ENCODE measurements around the gene GNAI3. TPM values are rescaled to one million over a fixed set of nuclear protein-coding genes. Genes with fewer than 3 reads are reported as not detected.

The GNAI3 gene
- total RNA-seq, 1 experiment from 2014 or later: 12.8 TPM

GRCh38 chr1:109615879-109616278 is 67.5 kb downstream of the GNAI3 start:
- BruUV-seq (replicated peaks): no TSS peak
- H3K9me3 ChIP-seq (ENCODE audit: low read depth, low read length, poor library complexity, severe bottlenecking): no peaks in the 10 kb centered on the region
- ChIA-PET POLR2A (ENCODE audit: low non-redundant PET) (interaction anchor here (0.7 kb wide), 1 partner anchor 68 kb away, joined by 3 read pairs; no protein-coding TSS in a partner anchor), CTCF (interaction anchor here (0.6 kb wide), 1 partner anchor 189 kb away, joined by 4 read pairs; no protein-coding TSS in a partner anchor)
- TF ChIP-seq EZH2 (IDR thresholded peaks at IDR 0.05; ENCODE audit: borderline replicate concordance, low read depth, low read length, poor library complexity, severe bottlenecking) (no peak), CTCF (conservative IDR thresholded peaks at IDR 0.05; ENCODE audit: low read depth, low read length) (no peak)
- H3K27ac ChIP-seq (ENCODE audit: low read depth, low read length, poor library complexity, severe bottlenecking): no peak overlapping the region
- intact Hi-C loops (cut with micrococcal nuclease; ENCODE audit: unreplicated experiment): no loop called here
- no peak overlapping the region for H3K4me3 ChIP-seq (ENCODE audit: low read depth, low read length, poor library complexity, severe bottlenecking)
- H3K27me3 ChIP-seq (replicated peaks; ENCODE audit: insufficient read depth, low read depth, low read length, poor library complexity): no peaks in the 10 kb centered on the region
- no peaks in the 10 kb centered on the region for H3K36me3 ChIP-seq (ENCODE audit: insufficient read depth, low read length, poor library complexity, severe bottlenecking)
- peaks cover 19% of the 10 kb centered on the region for H3K4me1 ChIP-seq (ENCODE audit: insufficient read depth, low read length, poor library complexity, severe bottlenecking)
- DNase-seq (ENCODE audit: low spot score): no peak

- H3K27me3 ChIP-seq (replicated peaks; ENCODE audit: insufficient read depth, low read depth, low read length, poor library complexity): no peaks in the 10 kb centered on the region
- intact Hi-C loops (cut with micrococcal nuclease; ENCODE audit: unreplicated experiment): no loop called here
- ChIA-PET POLR2A (ENCODE audit: low non-redundant PET) (no interaction called here), CTCF (interaction anchor here (1.0 to 1.1 kb wide), 2 partner anchors 14 to 71 kb away, joined by 3 to 5 read pairs; no protein-coding TSS in a partner anchor)
- H3K9me3 ChIP-seq (ENCODE audit: low read depth, low read length, poor library complexity, severe bottlenecking): no peaks in the 10 kb centered on the region
- no peaks in the 10 kb centered on the region for H3K36me3 ChIP-seq (ENCODE audit: insufficient read depth, low read length, poor library complexity, severe bottlenecking)
- no TSS peak for BruUV-seq (replicated peaks)
- no peak overlapping the region for H3K4me3 ChIP-seq (ENCODE audit: low read depth, low read length, poor library complexity, severe bottlenecking)
- H3K4me1 ChIP-seq (ENCODE audit: insufficient read depth, low read length, poor library complexity, severe bottlenecking): peaks cover 19% of the 10 kb centered on the region
- TF ChIP-seq EZH2 (IDR thresholded peaks at IDR 0.05; ENCODE audit: borderline replicate concordance, low read depth, low read length, poor library complexity, severe bottlenecking) (no peak), CTCF (conservative IDR thresholded peaks at IDR 0.05; ENCODE audit: low read depth, low read length) (no peak)
- H3K27ac ChIP-seq (ENCODE audit: low read depth, low read length, poor library complexity, severe bottlenecking): no peak overlapping the region
- DNase-seq (ENCODE audit: low spot score): no peak
Measured at GRCh38 chr1:109616391-109616790, 68.0 kb downstream of the GNAI3 start.

- intact Hi-C loops (cut with micrococcal nuclease; ENCODE audit: unreplicated experiment): no loop called here
- Histone ChIP-seq H3K9me3 (ENCODE audit: low read depth, low read length, poor library complexity, severe bottlenecking) (no peaks in the 10 kb centered on the region), H3K27me3 (replicated peaks; ENCODE audit: insufficient read depth, low read depth, low read length, poor library complexity) (no peaks in the 10 kb centered on the region), H3K4me3 (ENCODE audit: low read depth, low read length, poor library complexity, severe bottlenecking) (no peak overlapping the region), H3K36me3 (ENCODE audit: insufficient read depth, low read length, poor library complexity, severe bottlenecking) (no peaks in the 10 kb centered on the region), H3K4me1 (ENCODE audit: insufficient read depth, low read length, poor library complexity, severe bottlenecking) (peaks cover 29% of the 10 kb centered on the region), H3K27ac (ENCODE audit: low read depth, low read length, poor library complexity, severe bottlenecking) (no peak overlapping the region)
- ChIA-PET POLR2A (ENCODE audit: low non-redundant PET) (interaction anchor here (0.5 kb wide), 1 partner anchor 13 kb away, joined by 7 read pairs; no protein-coding TSS in a partner anchor), CTCF (interaction anchor here (1.0 to 1.1 kb wide), 2 partner anchors 13 to 72 kb away, joined by 3 to 5 read pairs; no protein-coding TSS in a partner anchor)
- peak; percentile 73 for DNase-seq (ENCODE audit: low spot score)
- BruUV-seq (replicated peaks): no TSS peak
- TF ChIP-seq CTCF (conservative IDR thresholded peaks at IDR 0.05; ENCODE audit: low read depth, low read length) (no peak), EZH2 (IDR thresholded peaks at IDR 0.05; ENCODE audit: borderline replicate concordance, low read depth, low read length, poor library complexity, severe bottlenecking) (no peak)
Measured at GRCh38 chr1:109617291-109617801, 68.9 kb downstream of the GNAI3 start.
